Tibial artery (tissue), 4 donors: ENCODE data around the gene C17orf75.

Experiments used
- DNase-seq, 2 donors: peaks; one replicate each; pipeline ENCODE4 v3.0.0-alpha.2; 2019
- H3K27ac ChIP-seq, 2 donors: fragments of 200-600 bp; sonication (generic) in 1 of 2; 1 replicate in 1 of 2; 2 replicates in 1 of 2; pipeline ENCODE4 v1.5.1; 2018 to 2019; ENCODE audit warnings: mild to moderate bottlenecking in 1 of 2
- H3K27me3 ChIP-seq, 2 donors: fragments of 200-600 bp; sonication (generic) in 1 of 2; one replicate each; pipeline versions ENCODE4 v1.5.1 to v1.6.0; 2016 to 2019
- H3K36me3 ChIP-seq, 3 donors: fragments of 200-600 bp; sonication (generic) in 2 of 3; one replicate each; pipeline ENCODE4 v1.5.1; 2016 to 2019; ENCODE audit warnings: mild to moderate bottlenecking in 2 of 3
- H3K4me1 ChIP-seq, 4 donors: fragments of 200-600 bp; sonication (generic) in 2 of 4; 1 replicate in 3 of 4; 2 replicates in 1 of 4; pipeline ENCODE4 v1.5.1; 2016 to 2019
- H3K4me3 ChIP-seq, 2 donors: fragments of 200-600 bp; sonication (generic) in 1 of 2; 1 replicate in 1 of 2; 2 replicates in 1 of 2; pipeline ENCODE4 v1.5.1; 2018 to 2019; ENCODE audit warnings: mild to moderate bottlenecking in 2 of 2
- H3K9me3 ChIP-seq, 3 donors: fragments of 200-600 bp; sonication (generic) in 1 of 3; one replicate each; pipeline ENCODE4 v1.5.1; 2016 to 2019
- intact Hi-C: fragments of 100-400 bp; cut with DNase I; formaldehyde crosslinking; loops from one replicate; pipeline ENCODE4 v1.15.0; 2023; ENCODE audit warnings: low total_unique reads
- TF ChIP-seq, protein P1 (sequence below), 2 experiments: fragments of 200-600 bp in 1 of 2; fragments of 450-650 bp in 1 of 2; IDR thresholded peaks; one replicate each; pipeline ENCODE4 v1.5.1; 2017 to 2019; ENCODE audit warnings: antibody characterized with exemption in 2 of 2, mild to moderate bottlenecking in 1 of 2, moderate library complexity in 1 of 2

C17orf75 gene

DNA sequence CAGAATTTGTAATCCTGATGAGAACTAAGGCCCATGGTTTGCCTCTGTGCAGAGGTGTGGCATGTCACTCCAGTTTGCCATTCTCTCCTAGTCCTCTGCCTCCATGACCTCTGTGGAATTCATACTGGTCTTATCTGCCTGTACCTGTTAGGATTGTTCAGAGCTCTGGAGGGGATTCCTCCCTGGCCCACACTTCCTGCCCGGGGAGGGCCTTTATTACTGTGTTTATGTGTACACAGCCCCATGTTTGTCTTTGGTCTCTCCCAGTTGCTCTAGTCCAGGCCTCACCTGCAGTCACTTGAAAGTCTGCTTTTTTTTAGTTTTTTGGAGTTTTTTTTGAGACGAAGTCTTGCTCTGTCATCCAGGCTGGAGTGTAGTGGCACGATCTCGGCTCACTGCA is 39.9 kb downstream of the C17orf75 start:
- Histone ChIP-seq H3K27ac (no peak overlapping the region), H3K27me3 (no peaks in the 10 kb centered on the region), H3K4me1 (no peaks in the 10 kb centered on the region), H3K9me3 (no peaks in the 10 kb centered on the region), H3K36me3 (no peaks in the 10 kb centered on the region), H3K4me3 (no peak overlapping the region)
- intact Hi-C loops, result no loop called here
- TF ChIP-seq, protein P1, sequence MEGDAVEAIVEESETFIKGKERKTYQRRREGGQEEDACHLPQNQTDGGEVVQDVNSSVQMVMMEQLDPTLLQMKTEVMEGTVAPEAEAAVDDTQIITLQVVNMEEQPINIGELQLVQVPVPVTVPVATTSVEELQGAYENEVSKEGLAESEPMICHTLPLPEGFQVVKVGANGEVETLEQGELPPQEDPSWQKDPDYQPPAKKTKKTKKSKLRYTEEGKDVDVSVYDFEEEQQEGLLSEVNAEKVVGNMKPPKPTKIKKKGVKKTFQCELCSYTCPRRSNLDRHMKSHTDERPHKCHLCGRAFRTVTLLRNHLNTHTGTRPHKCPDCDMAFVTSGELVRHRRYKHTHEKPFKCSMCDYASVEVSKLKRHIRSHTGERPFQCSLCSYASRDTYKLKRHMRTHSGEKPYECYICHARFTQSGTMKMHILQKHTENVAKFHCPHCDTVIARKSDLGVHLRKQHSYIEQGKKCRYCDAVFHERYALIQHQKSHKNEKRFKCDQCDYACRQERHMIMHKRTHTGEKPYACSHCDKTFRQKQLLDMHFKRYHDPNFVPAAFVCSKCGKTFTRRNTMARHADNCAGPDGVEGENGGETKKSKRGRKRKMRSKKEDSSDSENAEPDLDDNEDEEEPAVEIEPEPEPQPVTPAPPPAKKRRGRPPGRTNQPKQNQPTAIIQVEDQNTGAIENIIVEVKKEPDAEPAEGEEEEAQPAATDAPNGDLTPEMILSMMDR (IDR thresholded peaks at IDR 0.05), result no peak
- no peak for DNase-seq

DNA sequence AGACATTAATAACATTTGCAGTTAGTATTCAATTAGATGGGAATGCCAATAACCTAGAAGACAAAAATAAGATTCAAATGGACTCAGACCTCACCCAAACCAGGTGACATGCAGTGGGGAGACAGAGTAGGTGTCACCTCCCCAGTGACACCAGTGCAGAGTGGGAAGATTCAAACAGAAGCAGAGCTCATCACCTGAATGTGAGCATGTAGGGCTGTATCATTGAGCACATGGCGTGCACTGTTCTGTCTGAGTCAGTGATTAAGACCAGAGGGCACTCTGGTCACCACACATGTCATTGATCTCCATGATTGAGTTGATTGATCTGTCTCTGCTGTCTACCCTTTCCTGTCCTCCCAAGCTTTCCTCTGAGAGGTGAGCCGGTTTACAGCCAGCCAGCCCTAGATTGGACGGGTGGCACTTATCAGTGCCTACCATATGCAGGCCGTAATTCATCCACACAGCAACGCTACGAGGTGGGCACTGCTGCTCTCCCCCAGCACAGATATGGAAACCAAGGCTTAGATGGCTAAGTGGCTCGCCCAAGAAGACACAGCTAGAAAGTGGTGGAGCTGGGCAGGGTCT is 42.3 kb downstream of the C17orf75 start:
- intact Hi-C loops, result no loop called here
- DNase-seq, result no peak
- TF ChIP-seq, protein P1 (IDR thresholded peaks at IDR 0.05), result no peak

GRCh38 chr17:32298721-32299579 is 43.0 kb downstream of the C17orf75 start:
- no peak overlapping the region for H3K4me3 ChIP-seq
- TF ChIP-seq, protein P1 (IDR thresholded peaks at IDR 0.05), result no peak
- intact Hi-C loops, result no loop called here
- H3K27me3 ChIP-seq, result no peaks in the 10 kb centered on the region
- H3K4me1 ChIP-seq, result no peaks in the 10 kb centered on the region
- no peak overlapping the region for H3K27ac ChIP-seq
- DNase-seq, result no peak
- H3K36me3 ChIP-seq, result no peaks in the 10 kb centered on the region
- no peaks in the 10 kb centered on the region for H3K9me3 ChIP-seq

More for the DNA sequence above, 42.3 kb downstream of the C17orf75 start:
- no peak overlapping the region for H3K27ac ChIP-seq
- no peak overlapping the region for H3K4me3 ChIP-seq
- no peaks in the 10 kb centered on the region for H3K27me3 ChIP-seq
- no peaks in the 10 kb centered on the region for H3K4me1 ChIP-seq
- no peaks in the 10 kb centered on the region for H3K36me3 ChIP-seq
- H3K9me3 ChIP-seq, result no peaks in the 10 kb centered on the region

DNA sequence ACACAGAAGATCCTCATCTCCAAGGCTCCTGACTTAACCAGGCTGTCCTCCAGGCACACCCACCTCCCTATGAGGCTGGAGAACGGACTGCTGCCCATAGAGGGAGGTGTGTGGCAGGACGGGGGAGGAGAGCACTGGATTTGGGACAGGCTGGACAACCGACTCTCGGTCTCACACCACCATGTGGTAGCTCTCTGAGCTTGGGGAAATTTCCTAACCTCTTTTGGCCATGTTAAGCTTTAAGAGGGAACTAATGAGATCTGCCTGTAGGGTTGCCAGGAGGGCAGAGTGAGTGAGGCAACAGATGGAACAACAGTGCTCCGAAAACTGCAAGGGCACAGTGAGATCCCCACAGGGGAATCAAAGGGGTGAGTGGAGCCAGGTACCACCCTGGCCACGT is 43.7 kb downstream of the C17orf75 start:
- H3K27me3 ChIP-seq, result no peaks in the 10 kb centered on the region
- H3K9me3 ChIP-seq, result no peaks in the 10 kb centered on the region
- H3K36me3 ChIP-seq, result no peaks in the 10 kb centered on the region
- TF ChIP-seq, protein P1 (IDR thresholded peaks at IDR 0.05), result no peak
- H3K27ac ChIP-seq, result no peak overlapping the region
- intact Hi-C loops, result no loop called here
- DNase-seq, result no peak
- no peaks in the 10 kb centered on the region for H3K4me1 ChIP-seq
- H3K4me3 ChIP-seq, result no peak overlapping the region

DNA sequence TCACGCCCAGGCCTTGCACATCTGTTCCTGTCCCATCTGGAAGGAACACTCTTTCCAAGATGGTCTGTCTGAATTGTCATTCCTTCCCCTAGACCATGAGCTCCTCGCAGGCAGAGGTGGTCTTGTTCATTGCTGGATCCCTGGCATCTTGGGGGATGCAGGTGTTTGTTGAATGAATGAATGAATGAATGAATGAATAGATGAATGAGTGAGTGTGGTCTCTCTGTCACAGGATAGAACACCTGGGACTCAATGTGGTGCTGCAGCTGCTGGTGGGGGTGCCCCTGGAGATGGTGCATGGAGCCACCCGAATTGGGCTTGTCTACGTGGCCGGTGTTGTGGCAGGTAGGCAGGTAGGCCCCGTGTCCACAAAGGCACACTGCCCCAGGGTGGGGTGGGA is 44.1 kb downstream of the C17orf75 start:
- DNase-seq, result no peak
- H3K4me3 ChIP-seq, result no peak overlapping the region
- H3K4me1 ChIP-seq, result no peaks in the 10 kb centered on the region
- no peaks in the 10 kb centered on the region for H3K36me3 ChIP-seq
- H3K27me3 ChIP-seq, result no peaks in the 10 kb centered on the region
- no peaks in the 10 kb centered on the region for H3K9me3 ChIP-seq
- no peak overlapping the region for H3K27ac ChIP-seq
- intact Hi-C loops, result no loop called here
- TF ChIP-seq, protein P1 (IDR thresholded peaks at IDR 0.05), result no peak
